ENCODE results near the gene OR2V2.
"Not testable (repeated sequence)": the region's sequence is repeated elsewhere in the genome, so short reads cannot be mapped to it uniquely, and the experiment has no call there.

OR2V2 gene, protein sequence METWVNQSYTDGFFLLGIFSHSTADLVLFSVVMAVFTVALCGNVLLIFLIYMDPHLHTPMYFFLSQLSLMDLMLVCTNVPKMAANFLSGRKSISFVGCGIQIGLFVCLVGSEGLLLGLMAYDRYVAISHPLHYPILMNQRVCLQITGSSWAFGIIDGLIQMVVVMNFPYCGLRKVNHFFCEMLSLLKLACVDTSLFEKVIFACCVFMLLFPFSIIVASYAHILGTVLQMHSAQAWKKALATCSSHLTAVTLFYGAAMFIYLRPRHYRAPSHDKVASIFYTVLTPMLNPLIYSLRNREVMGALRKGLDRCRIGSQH

DNA sequence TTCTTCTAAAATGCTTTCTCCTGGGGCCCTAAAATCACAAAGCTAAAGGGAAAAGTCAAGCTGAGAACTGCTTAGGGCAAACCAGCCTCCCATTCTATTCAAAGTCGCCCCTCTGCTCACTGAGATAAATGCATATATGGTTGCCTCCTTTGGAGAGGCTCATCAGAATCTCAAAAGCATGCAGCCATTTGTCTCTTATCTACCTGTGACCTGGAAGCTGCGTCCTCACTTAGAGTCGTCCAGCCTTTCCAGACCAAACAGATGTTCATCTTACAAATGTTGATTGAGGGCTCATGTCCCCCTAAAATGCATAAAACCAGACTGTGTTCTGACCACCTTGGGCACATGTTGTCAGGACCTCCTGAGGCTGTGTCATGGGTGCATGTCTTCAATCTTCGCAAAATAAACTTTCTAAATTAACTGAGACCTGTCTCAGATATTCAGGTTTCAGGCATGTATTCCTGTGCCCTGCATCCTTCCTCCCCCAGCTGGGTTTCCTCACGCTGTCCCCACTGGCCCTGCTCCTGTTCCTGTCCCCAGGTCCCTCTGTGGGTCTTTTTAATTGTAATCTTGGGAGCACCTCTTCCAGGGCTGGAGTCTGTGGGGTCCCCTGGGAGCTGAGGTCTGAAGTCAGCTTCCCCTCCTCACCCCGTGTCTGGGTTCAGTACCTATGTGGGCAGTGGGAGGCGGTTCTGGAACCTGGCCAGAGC lies at the start of gene OR2V2:
TSS of gene OR2V2 (plus strand) at position 660 of the 710 bp plus-strand sequence. CDS start 7,357 bp downstream, outside the sequence.
- intact Hi-C loops (cut with DNase I); DNase-seq: not testable (repeated sequence)

DNA sequence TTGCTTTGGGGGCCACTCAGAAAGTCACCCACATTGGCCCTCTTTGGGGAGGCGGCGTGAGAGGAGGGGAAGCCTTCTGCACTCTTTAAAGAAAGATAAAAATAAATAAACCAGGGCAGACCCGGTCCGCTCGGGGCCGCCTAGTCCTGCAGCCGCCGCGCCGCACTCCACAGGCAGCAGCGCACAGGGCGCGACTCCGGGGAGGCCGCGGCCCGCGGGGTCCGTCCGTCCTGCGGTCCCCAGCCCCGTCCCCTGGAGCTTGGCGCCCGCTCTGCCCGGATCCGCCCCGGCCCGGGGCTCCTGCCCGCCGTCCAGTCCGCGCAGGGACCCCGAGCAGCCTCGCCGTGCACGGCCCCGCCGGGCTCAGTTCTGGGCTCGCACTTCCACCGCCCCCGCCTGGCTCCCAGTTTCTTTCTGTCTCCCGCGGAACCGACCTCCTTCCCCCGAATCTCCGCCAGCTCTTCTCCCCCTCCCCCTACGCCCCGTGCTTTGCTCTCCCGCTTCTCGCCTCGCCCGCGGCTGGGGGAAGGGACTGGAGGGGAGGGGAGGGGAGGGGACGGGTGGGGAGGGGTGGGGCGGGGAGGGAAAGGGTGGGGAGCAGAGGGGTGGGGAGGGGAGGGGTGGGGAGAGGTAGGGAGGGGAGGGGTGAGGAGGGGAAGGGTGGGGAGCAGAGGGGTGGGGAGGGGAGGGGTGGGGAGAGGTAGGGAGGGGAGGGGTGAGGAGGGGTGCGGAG lies 49.5 kb upstream of the OR2V2 start:
- intact Hi-C loops (cut with DNase I); DNase-seq: not testable (repeated sequence)

DNA sequence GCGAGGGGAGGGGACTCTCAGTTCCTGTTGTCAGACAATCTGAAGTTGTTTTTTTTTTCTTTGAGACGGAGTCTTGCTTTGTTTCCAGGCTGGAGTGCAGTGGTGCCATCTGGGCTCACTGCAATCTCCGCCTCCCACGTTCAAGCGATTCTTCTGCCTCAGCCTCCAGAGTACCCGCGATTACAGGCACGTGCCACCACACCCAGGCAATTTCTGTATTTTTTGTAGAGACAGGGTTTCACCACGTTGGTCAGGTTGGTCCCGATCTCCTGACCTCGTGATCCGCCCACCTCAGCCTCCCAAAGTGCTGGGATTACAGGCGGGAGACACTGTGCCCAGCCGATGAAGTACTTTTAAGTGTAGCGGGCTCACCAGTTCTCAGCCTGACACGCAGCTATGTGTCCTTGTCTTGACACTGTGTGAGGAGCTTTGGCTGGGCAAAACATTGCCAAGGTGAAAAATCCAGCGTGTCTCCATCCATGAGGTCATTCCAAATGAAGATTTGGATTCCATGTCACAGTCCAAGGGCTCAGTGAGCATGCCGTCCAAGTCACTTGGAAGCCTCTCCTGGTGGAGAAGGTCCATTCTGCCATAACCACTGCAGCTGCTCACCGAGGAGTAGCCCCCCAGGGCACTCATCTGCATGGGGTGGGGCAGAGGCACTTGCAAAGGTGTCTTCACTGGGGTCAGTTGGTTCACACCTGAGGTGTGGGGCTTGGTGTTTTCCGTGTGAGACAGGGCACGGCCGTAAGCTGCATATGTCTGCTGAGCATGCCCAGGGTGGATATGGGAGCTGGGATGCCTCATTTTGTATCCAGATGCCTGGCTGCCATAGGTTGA lies 48.4 kb upstream of the OR2V2 start:
- intact Hi-C loops (cut with DNase I): no loop called here
- no peak for DNase-seq

DNA sequence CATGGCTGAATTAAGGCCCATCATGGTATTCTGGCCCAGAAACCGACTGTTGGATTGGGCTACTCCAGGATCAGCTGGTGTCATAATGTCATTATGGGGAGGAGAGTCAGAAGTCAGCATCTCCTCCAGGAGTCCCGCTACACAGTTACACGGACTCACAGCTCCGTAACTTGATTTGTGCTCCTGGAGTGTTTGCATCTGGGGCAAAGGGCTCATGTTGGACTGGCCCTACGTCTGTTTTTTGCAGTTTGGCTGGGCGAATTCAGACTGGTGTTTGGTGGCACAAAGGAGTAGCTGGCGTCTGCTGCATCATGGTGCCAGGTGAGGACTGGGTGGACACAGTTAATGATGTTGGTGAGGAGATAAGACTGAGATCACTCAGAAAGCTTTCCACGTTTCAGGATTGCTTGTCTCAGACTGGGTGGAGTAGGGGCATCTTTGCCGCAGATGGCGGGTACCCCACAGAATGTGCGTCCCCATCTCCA lies 47.7 kb upstream of the OR2V2 start:
- intact Hi-C loops (cut with DNase I): no loop called here
- DNase-seq: peak in 1 of 42 donors; percentile 2

DNA sequence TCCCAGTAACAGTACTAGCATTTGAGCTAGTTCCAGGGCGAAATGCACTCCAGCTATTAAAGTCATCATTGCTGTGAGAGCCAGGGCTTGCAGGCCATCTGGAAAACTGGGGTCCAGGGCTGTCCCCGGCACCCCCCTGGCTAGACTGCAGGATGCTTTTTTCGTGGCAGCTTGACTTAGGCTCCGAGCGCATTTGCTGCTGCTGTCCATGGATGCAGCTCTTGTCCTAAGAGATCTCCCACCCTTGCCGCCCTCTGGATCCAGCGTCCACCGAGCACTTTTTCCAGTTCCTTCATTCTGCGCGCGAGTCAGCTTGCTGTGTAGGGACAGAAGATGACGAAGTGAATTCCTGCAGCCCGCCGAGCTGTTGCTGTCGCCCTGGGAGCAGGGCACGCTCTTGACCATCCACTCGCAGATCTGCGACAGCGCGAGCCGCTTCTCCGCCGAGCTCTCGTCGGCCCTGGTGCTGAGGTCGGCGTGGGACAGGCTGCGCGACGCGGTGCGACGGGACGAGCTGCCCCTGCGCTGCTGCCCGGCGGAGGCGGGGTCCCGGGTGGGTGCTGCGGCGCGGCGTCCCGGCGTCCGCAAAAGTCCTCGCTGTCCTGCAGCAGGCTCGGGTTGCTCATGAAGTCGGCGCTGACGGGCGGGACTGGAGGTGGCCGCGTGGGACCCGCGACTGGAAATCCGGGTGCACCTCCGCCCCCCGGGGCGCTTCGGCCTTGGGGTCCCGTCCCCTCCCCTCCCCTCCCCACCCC lies 47.1 kb upstream of the OR2V2 start:
- intact Hi-C loops (cut with DNase I): no loop called here
- DNase-seq: peak in 1 of 42 donors; percentile 26

DNA sequence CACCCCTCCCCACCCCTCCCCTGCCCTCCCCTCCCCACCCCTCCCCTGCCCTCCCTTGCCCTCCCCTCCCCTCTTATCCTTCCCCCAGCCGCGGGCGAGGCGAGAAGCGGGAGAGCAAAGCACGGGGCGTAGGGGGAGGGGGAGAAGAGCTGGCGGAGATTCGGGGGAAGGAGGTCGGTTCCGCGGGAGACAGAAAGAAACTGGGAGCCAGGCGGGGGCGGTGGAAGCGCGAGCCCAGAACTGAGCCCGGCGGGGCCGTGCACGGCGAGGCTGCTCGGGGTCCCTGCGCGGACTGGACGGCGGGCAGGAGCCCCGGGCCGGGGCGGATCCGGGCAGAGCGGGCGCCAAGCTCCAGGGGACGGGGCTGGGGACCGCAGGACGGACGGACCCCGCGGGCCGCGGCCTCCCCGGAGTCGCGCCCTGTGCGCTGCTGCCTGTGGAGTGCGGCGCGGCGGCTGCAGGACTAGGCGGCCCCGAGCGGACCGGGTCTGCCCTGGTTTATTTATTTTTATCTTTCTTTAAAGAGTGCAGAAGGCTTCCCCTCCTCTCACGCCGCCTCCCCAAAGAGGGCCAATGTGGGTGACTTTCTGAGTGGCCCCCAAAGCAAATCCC lies 46.2 kb upstream of the OR2V2 start:
- intact Hi-C loops (cut with DNase I): not testable (repeated sequence)
- peak in 1 of 42 donors; percentile 35 for DNase-seq

DNA sequence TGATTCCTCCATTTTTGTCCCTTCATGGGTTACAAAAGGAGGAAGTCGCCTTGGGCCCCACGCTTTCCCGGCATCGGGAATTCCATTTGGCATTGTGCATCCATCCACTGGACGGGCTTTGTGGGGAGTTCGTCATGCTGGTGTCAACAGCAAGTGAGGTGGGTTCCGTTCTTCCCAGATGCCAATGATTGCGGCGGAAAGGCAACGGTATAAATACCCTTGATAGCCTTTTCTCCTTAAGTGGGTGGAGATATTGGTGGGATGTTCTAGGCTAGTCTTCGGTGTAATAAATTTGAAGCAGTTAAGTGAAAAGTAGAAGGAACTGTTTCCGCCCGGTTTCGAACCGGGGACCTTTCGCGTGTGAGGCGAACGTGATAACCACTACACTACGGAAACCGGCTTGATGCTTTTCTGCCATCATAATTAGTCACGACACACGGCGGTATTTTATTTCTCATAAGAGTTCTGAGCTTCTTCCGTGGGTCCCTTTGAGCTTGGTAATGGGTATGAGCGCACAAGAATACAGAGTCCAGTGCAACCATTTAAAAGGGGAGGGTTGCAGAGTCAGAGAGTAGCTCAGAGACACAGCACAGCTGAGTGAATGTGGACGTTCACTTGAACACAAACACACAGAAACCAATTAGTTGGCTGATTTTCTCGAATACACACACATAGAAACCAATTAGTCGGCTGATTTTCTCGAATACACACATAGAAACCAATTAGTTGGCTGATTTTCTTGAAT lies 45.3 kb upstream of the OR2V2 start:
- intact Hi-C loops (cut with DNase I); DNase-seq: not testable (repeated sequence)

DNA sequence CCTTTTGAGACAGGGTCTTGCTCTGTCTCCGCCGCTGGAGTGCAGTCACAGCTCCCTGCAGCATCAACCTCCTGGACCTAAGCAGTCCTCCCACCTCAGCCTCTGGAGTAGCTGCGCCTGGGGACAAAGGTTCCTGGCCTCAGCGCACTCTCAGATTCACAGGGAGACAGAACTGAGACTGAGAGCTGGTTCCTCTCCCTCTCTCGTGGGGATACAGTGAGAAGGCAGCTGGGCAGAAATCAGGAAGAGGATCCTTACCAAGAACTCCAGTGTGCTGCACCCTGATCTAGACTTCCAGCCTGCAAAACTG lies 43.2 kb upstream of the OR2V2 start:
- DNase-seq: peak in 1 of 42 donors; percentile 24
- intact Hi-C loops (cut with DNase I): not testable (repeated sequence)

DNA sequence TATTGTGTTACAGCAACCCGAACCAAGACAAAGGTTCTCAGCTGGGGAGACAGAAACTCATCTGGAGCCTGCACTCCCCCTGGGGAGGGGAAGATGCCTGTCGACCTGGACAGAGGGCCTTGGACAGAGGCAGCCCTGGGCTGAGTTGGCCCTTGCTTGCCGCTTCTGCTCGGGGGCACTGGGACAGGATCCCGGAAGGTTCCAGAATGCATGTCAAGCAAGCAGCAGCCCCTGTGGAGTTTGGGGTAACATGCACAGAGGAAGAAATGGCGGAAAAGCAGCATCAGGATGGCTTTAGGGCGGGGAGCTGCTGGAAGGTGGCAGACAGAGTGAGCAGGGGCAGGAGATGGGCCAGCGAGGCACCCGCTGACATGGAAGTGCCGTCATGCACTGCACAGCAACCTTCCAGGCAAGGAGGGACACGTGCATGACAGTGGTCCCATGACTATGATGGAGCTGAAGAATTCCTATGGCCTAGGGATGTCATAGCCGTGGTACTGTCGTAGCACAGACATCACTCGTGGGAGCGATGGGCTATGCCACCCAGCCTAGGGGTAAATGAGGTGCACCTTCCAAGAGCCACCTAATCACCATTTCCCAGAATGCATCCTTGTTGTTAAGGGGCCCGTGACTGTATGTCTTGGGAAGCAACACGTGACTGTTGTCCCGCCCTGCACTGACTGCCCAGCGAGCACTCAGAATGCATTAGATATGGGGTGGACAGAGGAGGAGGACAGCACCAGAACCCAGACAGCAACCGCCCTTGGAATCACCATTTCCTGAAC lies 42.6 kb upstream of the OR2V2 start:
- peak in 1 of 42 donors; percentile 18 for DNase-seq

DNA sequence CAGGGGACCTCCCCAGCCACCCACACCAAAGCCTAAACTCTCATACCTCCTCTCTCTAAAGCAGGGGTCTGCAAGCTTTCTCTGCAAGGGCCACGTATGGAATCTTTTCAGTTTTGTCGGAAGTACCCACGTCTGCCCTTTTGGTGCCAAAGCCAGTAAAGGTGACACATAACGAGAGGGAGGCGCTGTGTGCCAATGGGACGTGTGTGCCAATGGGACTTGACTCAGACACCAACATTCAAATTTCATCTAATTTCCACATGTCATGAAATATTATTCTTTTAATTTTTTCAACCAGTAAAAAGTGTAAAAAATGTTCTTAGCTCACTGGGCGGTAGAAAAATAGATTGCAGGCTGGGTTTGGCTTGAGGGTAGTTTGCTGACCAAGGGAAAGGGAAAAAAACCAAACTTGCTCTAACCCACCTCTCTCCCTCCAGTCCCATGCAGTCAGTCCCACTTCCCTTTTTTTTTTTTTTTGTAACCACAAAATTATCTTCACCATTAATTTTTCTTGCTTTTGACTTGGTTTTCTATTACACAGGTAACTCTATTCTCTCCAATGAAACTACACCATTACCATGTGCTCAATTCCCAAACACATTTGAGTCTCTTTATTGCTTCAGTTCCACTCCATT lies 41.9 kb upstream of the OR2V2 start:
- intact Hi-C loops (cut with DNase I): no loop called here
- peak in 2 of 42 donors; percentile 6 to 17 for DNase-seq

More for the DNA sequence above, 42.6 kb upstream of the OR2V2 start:
- intact Hi-C loops (cut with DNase I): not testable (repeated sequence)

DNA sequence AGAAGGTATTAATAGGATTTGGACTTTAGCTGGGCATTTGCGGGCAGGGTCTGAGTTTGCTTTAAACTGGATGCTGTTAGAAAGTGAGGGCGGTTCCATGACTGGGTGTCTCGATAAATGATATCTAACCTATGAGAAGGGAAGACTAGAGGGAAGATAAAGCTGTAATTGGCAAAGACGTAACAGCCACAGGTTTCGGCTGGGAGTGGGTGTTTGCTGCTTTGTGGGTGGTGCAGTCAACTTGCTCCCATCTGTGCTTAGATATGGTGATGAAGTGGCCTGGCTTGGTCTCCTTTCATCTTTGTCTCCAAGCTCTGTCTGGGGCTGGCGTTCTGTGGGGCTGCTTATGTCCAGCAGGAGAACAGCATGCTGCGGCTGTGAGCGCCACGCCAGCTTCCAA lies 39.7 kb upstream of the OR2V2 start:
- peak in 2 of 42 donors; percentile 11 to 21 for DNase-seq
- intact Hi-C loops (cut with DNase I): no loop called here

DNA sequence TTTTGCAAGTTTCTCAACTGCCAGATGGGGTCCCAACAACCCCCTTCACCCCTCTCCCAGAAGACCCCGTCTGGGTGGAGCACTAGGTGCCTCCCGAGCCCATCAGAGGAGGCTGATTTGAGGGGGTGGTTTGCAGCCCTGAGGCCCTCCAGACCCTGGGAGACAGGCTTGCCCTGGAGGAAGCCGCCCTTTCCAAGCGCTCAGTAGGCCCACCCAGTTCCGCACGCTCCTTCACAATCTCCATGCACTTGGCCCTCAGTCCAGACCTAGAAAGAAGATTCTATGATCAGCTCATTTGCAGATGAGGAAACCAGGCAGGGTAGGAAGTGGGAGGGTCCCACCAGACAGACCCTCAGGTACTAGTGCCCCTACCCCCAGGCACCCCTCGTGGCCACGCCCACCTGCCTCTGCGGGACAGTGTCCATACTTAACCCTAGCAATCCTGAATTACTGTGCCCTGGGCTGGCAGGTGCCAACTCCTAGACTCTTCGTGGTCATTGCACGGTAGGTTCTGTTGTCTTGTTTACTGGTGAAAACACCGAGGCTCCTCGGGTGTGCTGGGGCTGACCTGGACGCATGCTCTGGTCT lies 38.7 kb upstream of the OR2V2 start:
- peak in 1 of 42 donors; percentile 14 for DNase-seq
- intact Hi-C loops (cut with DNase I): no loop called here

DNA sequence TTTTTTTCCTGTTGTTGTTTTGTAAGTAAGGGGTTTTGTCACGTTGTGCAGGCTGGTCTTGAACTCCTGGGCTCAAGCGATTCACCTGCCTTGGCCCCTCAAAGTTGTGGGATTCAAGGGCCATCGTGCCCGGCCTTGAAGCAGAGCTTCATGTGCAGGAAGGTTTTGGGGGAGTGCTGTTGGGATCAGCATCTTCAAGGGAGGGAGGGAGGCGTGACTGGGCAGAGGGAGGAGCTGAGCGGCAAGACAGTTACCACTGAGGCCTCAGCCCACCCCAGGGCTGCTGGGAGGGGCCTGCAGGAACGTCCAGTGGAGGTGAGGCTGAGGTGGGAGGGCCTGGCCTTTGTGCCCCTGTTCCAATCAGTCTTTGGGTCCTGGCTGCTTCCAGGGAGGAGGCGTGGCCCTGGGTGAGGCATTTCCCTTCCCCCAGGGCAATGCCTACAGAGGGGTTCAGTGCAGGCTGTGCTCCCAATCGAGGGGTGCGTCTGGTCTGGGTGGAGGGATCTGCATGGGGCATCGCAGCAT lies 37.8 kb upstream of the OR2V2 start:
- intact Hi-C loops (cut with DNase I): no loop called here
- peak in 1 of 42 donors; percentile 19 for DNase-seq

DNA sequence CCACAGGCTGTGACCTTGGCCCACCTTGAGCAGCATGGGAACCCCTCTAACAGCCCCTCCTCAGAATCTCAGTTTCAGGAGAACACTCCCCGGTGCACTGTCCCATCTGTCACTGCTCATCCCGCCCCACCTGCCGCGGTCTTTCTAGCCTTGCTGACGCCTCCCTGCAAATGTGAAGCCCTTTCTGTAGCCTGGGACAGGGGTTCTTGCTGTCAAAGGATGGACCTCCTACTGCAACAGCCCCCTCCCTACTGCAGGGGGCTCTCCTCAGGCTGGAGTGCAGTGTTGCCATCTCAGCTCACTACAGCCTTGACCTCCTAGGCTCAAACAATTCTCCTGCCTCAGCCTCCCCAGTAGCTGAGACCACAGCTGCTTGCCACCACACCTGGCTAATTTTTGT lies 36.4 kb upstream of the OR2V2 start:
- intact Hi-C loops (cut with DNase I): no loop called here
- DNase-seq: peak in 1 of 42 donors; percentile 11

DNA sequence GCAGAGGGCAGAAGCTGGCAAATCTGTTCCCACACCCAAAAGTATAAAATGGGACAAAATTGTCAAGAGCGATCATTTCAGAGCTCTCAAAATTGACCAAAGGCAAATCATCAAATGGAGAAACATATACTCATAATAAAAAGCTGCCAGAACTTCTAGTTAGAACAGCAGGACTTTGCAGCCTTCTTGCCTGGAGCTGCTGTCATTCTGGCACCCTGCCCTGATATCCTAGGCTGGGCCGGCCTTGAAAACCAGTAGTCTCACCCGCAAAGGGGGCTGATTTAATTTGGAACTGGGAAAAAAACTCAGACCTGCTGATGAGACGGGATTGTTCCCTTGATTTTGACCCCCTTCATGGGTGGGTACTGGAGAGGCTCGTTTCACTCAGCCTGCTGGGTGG lies 34.9 kb upstream of the OR2V2 start:
- DNase-seq: no peak
- intact Hi-C loops (cut with DNase I): no loop called here

Data from head of caudate nucleus (tissue), 42 donors.